Kidney (tissue), 14 donors: ENCODE data around the gene POGLUT2. TPM values are rescaled to one million over a fixed set of nuclear protein-coding genes. Genes with fewer than 3 reads are reported as not detected.
A peak's percentile ranks its signal among the peaks of the same experiment; 100 is the strongest.

Source experiments
- DNase-seq, 5 donors: peaks; one replicate each; pipeline ENCODE4 v3.0.0-alpha.2; 2013 to 2020
- FAIRE-seq: peaks from 2 replicates; lab custom pipeline; 2012; peaks lifted over from hg19 to GRCh38; lab: Jason Lieb, UNC
- H3K27ac ChIP-seq, 2 donors: one replicate each; pipeline ENCODE4 v1.7.0; 2013; ENCODE audit warnings: low read depth in 2 of 2, low read length in 2 of 2, inconsistent platforms in 1 of 2
- H3K27me3 ChIP-seq: one replicate; pipeline ENCODE4 v1.7.1; 2013; ENCODE audit warnings: low read length, inconsistent platforms; ENCODE audit not compliant: control insufficient read depth, insufficient read depth
- H3K36me3 ChIP-seq, 3 donors: one replicate each; pipeline versions ENCODE4 v1.7.0 to v1.7.1; 2013; ENCODE audit warnings: low read length in 3 of 3, control low read depth in 1 of 3, inconsistent platforms in 1 of 3; ENCODE audit not compliant: insufficient read depth in 3 of 3, control insufficient read depth in 2 of 3
- H3K4me1 ChIP-seq, 3 donors: one replicate each; pipeline versions ENCODE4 v1.7.0 to v1.7.1; 2013; ENCODE audit warnings: low read length in 3 of 3, inconsistent platforms in 1 of 3, low read depth in 1 of 3; ENCODE audit not compliant: control insufficient read depth in 2 of 3, insufficient read depth in 2 of 3
- H3K4me3 ChIP-seq, 3 donors: one replicate each; pipeline versions ENCODE4 v1.7.0 to v1.8.1; 2013; ENCODE audit warnings: low read length in 3 of 3, control low read depth in 1 of 3, inconsistent platforms in 1 of 3
- H3K9ac ChIP-seq, 3 donors: one replicate each; pipeline versions ENCODE4 v1.7.0 to v1.7.1; 2013; ENCODE audit warnings: low read length in 3 of 3, control low read depth in 1 of 3, inconsistent platforms in 1 of 3
- H3K9me3 ChIP-seq, 3 donors: one replicate each; pipeline versions ENCODE4 v1.7.0 to v1.7.1; 2013; ENCODE audit warnings: low read length in 3 of 3, control low read depth in 1 of 3, inconsistent platforms in 1 of 3; ENCODE audit not compliant: control insufficient read depth in 2 of 3, insufficient read depth in 1 of 3
- CTCF ChIP-seq: IDR thresholded peaks from 3 replicates; pipeline ENCODE4 v1.5.1; 2012; ENCODE audit warnings: mild to moderate bottlenecking, moderate library complexity, borderline replicate concordance; ENCODE audit not compliant: insufficient read depth; ENCODE audit errors: extremely low read depth
- intact Hi-C: fragments of 100-400 bp; cut with DNase I; formaldehyde crosslinking; loops from one replicate; pipeline ENCODE4 v1.11.1; 2022
- polyA plus RNA-seq: library from polyadenylated mRNA; stranded (reverse); fragments of 350-450 nt; fragmentation: Illumina TruSeq; extraction: RNeasy Lipid Tissue Mini Kit (QIAGEN cat#74804); gene quantifications from one replicate; pipeline ENCODE4 v1.2.3, GENCODE V29; 2014; ENCODE audit warnings: low read depth, low replicate concordance; ENCODE audit not compliant: insufficient read depth
- total RNA-seq: library from RNA; stranded (reverse); fragmentation: NEBNext Ultra II Directional; extraction: Animal tissue kit (Norgen Biotek cat#: 25700); gene quantifications from one replicate; pipeline ENCODE4 v1.2.1, GENCODE V29; 2021
- donor health status: control.
- donor health status: control.
- donor health status: control.
- donor health status: control.
- donor health status: control.
- donor health status: DM: yes; HTN: yes; CAD: no.
- donor health status: Normal renal cell carcinoma (clear cell type).

Gene POGLUT2
- total and polyA plus RNA-seq, 2 donors from 2014 or later, result 4.9 to 7.0 TPM

DNA sequence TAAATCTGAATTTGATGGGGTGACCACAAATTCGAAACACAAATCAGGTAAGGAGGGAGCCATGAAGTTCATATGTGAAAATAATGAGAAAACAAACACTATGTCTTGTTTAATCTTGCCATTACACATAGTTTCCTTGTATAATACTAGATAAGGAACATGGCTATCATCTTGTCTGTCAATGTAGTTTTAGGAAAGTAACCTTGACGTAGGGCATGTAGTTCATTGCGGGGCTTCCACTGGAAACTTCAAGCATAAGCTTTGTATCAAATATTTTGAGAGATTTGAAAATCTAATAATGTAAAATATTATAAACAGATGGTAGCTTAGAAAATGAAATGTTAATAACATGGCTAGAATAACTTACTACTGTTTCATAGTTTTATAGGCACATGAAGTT, 8.9 kb upstream of the POGLUT2 start:
- no peak for DNase-seq
- intact Hi-C loops, result no loop called here
- Histone ChIP-seq H3K36me3 (peaks cover 0 to 6% (median 0%) of the 10 kb centered on the region in 3 donors), H3K27me3 (no peaks in the 10 kb centered on the region), H3K27ac (no peak overlapping the region), H3K4me1 (peaks cover 0 to 5% (median 0%) of the 10 kb centered on the region in 3 donors), H3K9ac (no peak overlapping the region), H3K4me3 (no peak overlapping the region), H3K9me3 (peaks cover 0 to 3% (median 0%) of the 10 kb centered on the region in 3 donors)
- TF ChIP-seq CTCF, result no peak
- no peak for FAIRE-seq

DNA sequence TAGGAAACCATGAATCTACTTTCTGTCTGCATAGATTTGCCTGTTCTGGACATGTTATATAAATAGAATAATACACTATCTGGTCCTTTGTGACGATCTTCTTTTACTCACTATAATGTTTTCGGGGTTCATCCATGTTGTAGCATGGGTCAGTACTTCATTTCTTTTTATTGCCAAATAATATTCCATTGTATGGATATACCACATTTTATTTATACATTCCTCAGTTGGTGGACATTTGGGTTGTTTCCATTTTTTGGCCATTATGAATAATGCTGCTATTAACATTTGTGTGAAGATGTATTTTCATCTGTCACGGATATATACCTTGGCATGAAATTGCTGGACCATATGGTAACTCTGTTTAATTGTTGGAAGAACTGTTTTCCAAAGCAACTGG, 6.9 kb upstream of the POGLUT2 start:
- Histone ChIP-seq H3K9me3 (no peaks in the 10 kb centered on the region), H3K4me1 (peaks cover 0 to 7% (median 0%) of the 10 kb centered on the region in 3 donors), H3K9ac (no peak overlapping the region), H3K4me3 (no peak overlapping the region), H3K27ac (no peak overlapping the region), H3K36me3 (peaks cover 0 to 6% (median 0%) of the 10 kb centered on the region in 3 donors), H3K27me3 (no peaks in the 10 kb centered on the region)
- TF ChIP-seq CTCF, result no peak
- intact Hi-C loops, result no loop called here
- FAIRE-seq (no peak), DNase-seq (no peak)

DNA sequence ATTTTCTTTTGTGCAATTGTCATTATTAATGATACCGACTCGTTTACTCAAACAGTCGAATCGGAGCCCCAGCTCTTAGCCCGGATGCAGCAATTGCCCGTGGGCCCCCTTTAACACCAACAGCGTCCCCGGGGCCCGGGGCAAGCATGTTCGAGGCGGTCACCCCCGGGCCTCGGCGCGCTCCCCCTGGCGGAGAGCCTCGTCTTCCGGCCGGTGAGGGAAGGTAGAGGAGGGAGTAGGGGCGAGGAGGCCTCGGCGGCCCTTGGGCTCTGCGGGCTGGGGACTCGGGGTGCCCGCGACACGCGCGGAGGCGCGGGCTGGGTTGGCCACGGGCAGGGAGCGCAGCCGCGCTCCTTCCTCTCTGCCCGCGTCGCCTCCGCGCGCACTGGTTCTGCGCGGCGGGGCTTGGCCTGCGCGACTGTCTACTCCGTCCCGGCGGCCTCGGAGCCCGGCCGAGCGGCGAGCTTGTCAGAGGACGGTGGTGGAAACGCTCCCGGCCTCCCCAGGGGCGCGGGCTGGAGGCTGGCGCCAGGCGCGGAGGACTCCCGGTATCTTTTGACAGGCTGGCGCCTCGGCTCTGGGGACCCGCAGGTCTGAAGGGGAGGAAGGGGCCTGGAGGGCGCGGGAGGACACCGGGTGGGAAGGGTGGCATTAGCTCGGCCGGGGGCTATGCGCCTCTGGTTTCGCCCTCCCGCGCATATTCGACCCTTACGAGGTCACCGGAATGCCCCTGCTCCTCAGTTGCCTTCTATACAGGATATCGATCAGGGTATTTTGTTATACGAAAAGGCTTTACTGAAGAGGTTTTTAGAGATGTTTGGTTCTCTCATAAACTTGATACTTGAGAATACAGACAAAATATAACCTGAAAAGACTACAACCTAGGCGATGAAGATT, 1.6 kb upstream of the POGLUT2 start:
- peak; percentile 84 to 95 (median 89) for DNase-seq
- no peak for FAIRE-seq
- peak overlapping the region; percentile 60 to 90 (median 81) for H3K4me3 ChIP-seq
- no peaks in the 10 kb centered on the region for H3K36me3 ChIP-seq
- H3K4me1 ChIP-seq, result peaks cover 0 to 12% (median 0%) of the 10 kb centered on the region in 3 donors
- intact Hi-C loops, result no loop called here
- H3K27me3 ChIP-seq, result no peaks in the 10 kb centered on the region
- H3K9me3 ChIP-seq, result no peaks in the 10 kb centered on the region
- H3K9ac ChIP-seq, result peak overlapping the region; percentile 47 to 77 (median 51)
- TF ChIP-seq CTCF, result peak; percentile 47
- H3K27ac ChIP-seq, result peak overlapping the region; percentile 68 to 76
